Eye (tissue), 1 donor: Measurements from ENCODE around the gene TMEM178B.
A peak's percentile ranks its signal among the peaks of the same experiment; 100 is the strongest.

Experiments
- DNase-seq: peaks from one replicate; pipeline ENCODE4 v3.0.0-alpha.2; 2015

Gene TMEM178B

GRCh38 chr7:141265668-141266067 lies 191.8 kb downstream of the TMEM178B start:
- DNase-seq = no peak

- DNase-seq = no peak
Observed at GRCh38 chr7:141268614-141269013, 194.8 kb downstream of the TMEM178B start.

- no peak for DNase-seq
Observed at GRCh38 chr7:141271451-141271850, 197.6 kb downstream of the TMEM178B start.

GRCh38 chr7:141272417-141272816 lies 198.6 kb downstream of the TMEM178B start:
- no peak for DNase-seq

GRCh38 chr7:141275350-141275749 lies 201.5 kb downstream of the TMEM178B start:
- DNase-seq = no peak

- no peak for DNase-seq
Observed at GRCh38 chr7:141276031-141276430, 202.2 kb downstream of the TMEM178B start.

GRCh38 chr7:141280100-141280499 lies 206.2 kb downstream of the TMEM178B start:
- no peak for DNase-seq

- DNase-seq = no peak
Observed at GRCh38 chr7:141281311-141281710, 207.4 kb downstream of the TMEM178B start.

GRCh38 chr7:141286522-141286921 lies 212.7 kb downstream of the TMEM178B start:
- DNase-seq = no peak

- DNase-seq = peak; percentile 38
Observed at GRCh38 chr7:141287936-141288335, 214.1 kb downstream of the TMEM178B start.

GRCh38 chr7:141288626-141289025 lies 214.8 kb downstream of the TMEM178B start:
- DNase-seq = no peak

GRCh38 chr7:141290365-141290764 lies 216.5 kb downstream of the TMEM178B start:
- DNase-seq = no peak

- no peak for DNase-seq
Observed at GRCh38 chr7:141290973-141291372, 217.1 kb downstream of the TMEM178B start.

- DNase-seq = no peak
Observed at GRCh38 chr7:141291541-141291940, 217.7 kb downstream of the TMEM178B start.

GRCh38 chr7:141294143-141294829 lies 220.4 kb downstream of the TMEM178B start:
- DNase-seq = no peak

- no peak for DNase-seq
Observed at GRCh38 chr7:141295367-141295895, 221.6 kb downstream of the TMEM178B start.

- no peak for DNase-seq
Observed at GRCh38 chr7:141300816-141301215, 227.0 kb downstream of the TMEM178B start.

GRCh38 chr7:141301544-141301943 lies 227.7 kb downstream of the TMEM178B start:
- no peak for DNase-seq

- DNase-seq = no peak
Observed at GRCh38 chr7:141302617-141303016, 228.8 kb downstream of the TMEM178B start.

GRCh38 chr7:141304291-141304690 lies 230.4 kb downstream of the TMEM178B start:
- no peak for DNase-seq

GRCh38 chr7:141306081-141306480 lies 232.2 kb downstream of the TMEM178B start:
- no peak for DNase-seq

- DNase-seq = no peak
Observed at GRCh38 chr7:141312395-141312794, 238.5 kb downstream of the TMEM178B start.

- DNase-seq = no peak
Observed at GRCh38 chr7:141312828-141313521, 239.1 kb downstream of the TMEM178B start.

- DNase-seq = peak; percentile 14
Observed at GRCh38 chr7:141313896-141314295, 240.0 kb downstream of the TMEM178B start.
